ENCODE measurements around the gene CACNB2. TPM values are rescaled to one million over a fixed set of nuclear protein-coding genes. Genes with fewer than 3 reads are reported as not detected.

CACNB2 gene
- polyA plus RNA-seq, 2 donors = 3.8 to 5.1 TPM

DNA sequence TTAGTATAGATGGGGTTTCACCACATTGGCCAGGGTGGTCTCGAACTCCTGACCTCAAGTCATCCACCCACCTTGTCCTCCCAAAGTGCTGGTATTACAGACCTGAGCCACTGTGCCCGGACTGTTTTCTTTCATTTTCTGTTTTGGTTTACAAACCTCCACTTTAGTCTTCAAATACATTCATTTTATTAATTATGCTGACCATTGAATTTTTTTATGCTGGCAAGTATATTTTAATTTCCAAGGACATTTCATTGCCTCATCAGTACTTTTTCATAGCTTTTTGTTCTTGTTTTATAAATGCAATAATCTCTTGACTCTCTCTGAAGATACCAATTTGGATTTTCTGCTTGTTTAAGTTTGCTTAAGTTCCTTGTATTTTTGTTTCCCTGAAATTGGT lies 170.5 kb downstream of the CACNB2 start:
- H3K4me1 ChIP-seq (ENCODE audit: control insufficient read depth in 2 of 2, insufficient read depth in 2 of 2, low read length in 1 of 2) = no peaks in the 10 kb centered on the region
- no peaks in the 10 kb centered on the region for H3K36me3 ChIP-seq (ENCODE audit: control insufficient read depth in 2 of 2, insufficient read depth in 2 of 2, low read length in 1 of 2)
- H3K27ac ChIP-seq (ENCODE audit: low read depth in 2 of 2, low read length in 1 of 2) = no peak overlapping the region
- WGBS, 2 donors = 81% methylated on average over 2 of the region's 2 CpGs
- H3K27me3 ChIP-seq (ENCODE audit: control insufficient read depth in 1 of 2, insufficient read depth in 2 of 2, low read length in 2 of 2) = no peaks in the 10 kb centered on the region
- no peak overlapping the region for H3K4me3 ChIP-seq (ENCODE audit: low read depth in 1 of 2, low read length in 2 of 2)
- no peaks in the 10 kb centered on the region for H3K9me3 ChIP-seq (ENCODE audit: control insufficient read depth in 2 of 2, insufficient read depth in 1 of 2, low read depth in 1 of 2, low read length in 1 of 2)

DNA sequence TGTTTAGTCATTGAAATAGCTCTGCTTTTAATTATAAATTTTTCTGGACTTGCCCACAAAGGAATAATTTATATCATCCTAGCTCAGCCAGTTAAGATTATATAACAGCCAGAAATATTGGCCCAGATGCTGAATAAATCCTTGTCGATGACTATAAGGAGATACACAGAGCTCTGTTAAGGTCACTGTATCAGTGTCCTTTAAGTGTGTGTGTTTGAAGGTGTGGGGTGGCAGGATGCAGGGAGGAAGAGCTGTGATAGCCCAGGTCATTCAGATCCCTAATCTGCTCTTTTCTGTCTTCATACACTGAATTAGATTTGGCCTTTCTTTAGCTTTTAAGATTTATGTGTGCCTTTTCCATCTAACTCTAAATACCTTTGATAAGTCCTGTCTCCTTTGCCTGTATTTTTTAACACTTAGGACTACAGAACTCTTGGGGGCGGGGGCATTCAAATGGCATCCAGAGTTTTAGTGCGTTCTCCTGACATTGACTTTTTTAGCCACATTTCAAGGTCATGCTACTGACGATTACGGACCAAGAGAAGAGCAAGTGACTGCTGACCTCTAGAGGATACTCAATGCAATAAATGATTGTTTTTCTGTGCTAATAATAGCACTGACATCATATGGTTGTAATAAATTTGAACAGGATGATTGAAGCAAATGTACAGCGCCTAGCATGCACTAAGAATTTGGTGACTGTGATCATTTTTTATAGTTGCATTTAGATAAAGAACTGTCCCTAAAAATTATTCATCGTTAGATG lies 172.3 kb downstream of the CACNB2 start:
- H3K27ac ChIP-seq (ENCODE audit: low read depth in 2 of 2, low read length in 1 of 2) = no peak overlapping the region
- WGBS, 2 donors = 36 to 38% methylated on average over 7 of the region's 7 CpGs

DNA sequence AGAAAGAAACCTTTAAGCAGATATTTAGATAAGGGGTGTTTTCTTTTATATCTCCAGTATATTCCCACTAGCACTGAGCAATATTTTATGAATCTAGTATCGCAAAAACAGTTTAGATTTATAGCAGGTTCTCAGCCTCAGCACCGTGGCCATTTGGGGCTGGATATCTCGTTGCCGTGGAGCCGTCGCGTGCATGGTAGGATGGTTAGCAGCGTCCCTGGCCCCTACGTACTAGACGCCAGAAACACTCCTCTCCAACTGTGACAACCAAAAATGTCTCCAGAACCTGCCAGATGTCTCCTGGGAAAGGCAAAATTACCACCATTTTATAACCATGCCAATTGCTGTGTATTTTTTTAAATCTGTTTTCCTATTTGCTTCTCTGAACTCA lies 172.9 kb downstream of the CACNB2 start:
- H3K36me3 ChIP-seq (ENCODE audit: control insufficient read depth in 2 of 2, insufficient read depth in 2 of 2, low read length in 1 of 2) = no peaks in the 10 kb centered on the region
- no peaks in the 10 kb centered on the region for H3K27me3 ChIP-seq (ENCODE audit: control insufficient read depth in 1 of 2, insufficient read depth in 2 of 2, low read length in 2 of 2)
- H3K4me1 ChIP-seq (ENCODE audit: control insufficient read depth in 2 of 2, insufficient read depth in 2 of 2, low read length in 1 of 2) = no peaks in the 10 kb centered on the region
- H3K27ac ChIP-seq (ENCODE audit: low read depth in 2 of 2, low read length in 1 of 2) = peak overlapping the region; percentile 8 to 34
- WGBS, 2 donors = 75 to 82% methylated on average over 10 of the region's 10 CpGs
- H3K9me3 ChIP-seq (ENCODE audit: control insufficient read depth in 2 of 2, insufficient read depth in 1 of 2, low read depth in 1 of 2, low read length in 1 of 2) = no peaks in the 10 kb centered on the region
- no peak overlapping the region for H3K4me3 ChIP-seq (ENCODE audit: low read depth in 1 of 2, low read length in 2 of 2)

More for the DNA sequence above, 172.3 kb downstream of the CACNB2 start:
- Histone ChIP-seq H3K4me3 (ENCODE audit: low read depth in 1 of 2, low read length in 2 of 2) (no peak overlapping the region), H3K4me1 (ENCODE audit: control insufficient read depth in 2 of 2, insufficient read depth in 2 of 2, low read length in 1 of 2) (no peaks in the 10 kb centered on the region), H3K9me3 (ENCODE audit: control insufficient read depth in 2 of 2, insufficient read depth in 1 of 2, low read depth in 1 of 2, low read length in 1 of 2) (no peaks in the 10 kb centered on the region), H3K36me3 (ENCODE audit: control insufficient read depth in 2 of 2, insufficient read depth in 2 of 2, low read length in 1 of 2) (no peaks in the 10 kb centered on the region), H3K27me3 (ENCODE audit: control insufficient read depth in 1 of 2, insufficient read depth in 2 of 2, low read length in 2 of 2) (no peaks in the 10 kb centered on the region)

GRCh38 chr10:18313626-18314025 lies 173.4 kb downstream of the CACNB2 start:
- Histone ChIP-seq H3K9me3 (ENCODE audit: control insufficient read depth in 2 of 2, insufficient read depth in 1 of 2, low read depth in 1 of 2, low read length in 1 of 2) (no peaks in the 10 kb centered on the region), H3K4me1 (ENCODE audit: control insufficient read depth in 2 of 2, insufficient read depth in 2 of 2, low read length in 1 of 2) (no peaks in the 10 kb centered on the region), H3K36me3 (ENCODE audit: control insufficient read depth in 2 of 2, insufficient read depth in 2 of 2, low read length in 1 of 2) (no peaks in the 10 kb centered on the region), H3K27ac (ENCODE audit: low read depth in 2 of 2, low read length in 1 of 2) (no peak overlapping the region), H3K4me3 (ENCODE audit: low read depth in 1 of 2, low read length in 2 of 2) (no peak overlapping the region), H3K27me3 (ENCODE audit: control insufficient read depth in 1 of 2, insufficient read depth in 2 of 2, low read length in 2 of 2) (no peaks in the 10 kb centered on the region)
- WGBS, 2 donors = 54 to 70% methylated on average over 6 of the region's 6 CpGs

DNA sequence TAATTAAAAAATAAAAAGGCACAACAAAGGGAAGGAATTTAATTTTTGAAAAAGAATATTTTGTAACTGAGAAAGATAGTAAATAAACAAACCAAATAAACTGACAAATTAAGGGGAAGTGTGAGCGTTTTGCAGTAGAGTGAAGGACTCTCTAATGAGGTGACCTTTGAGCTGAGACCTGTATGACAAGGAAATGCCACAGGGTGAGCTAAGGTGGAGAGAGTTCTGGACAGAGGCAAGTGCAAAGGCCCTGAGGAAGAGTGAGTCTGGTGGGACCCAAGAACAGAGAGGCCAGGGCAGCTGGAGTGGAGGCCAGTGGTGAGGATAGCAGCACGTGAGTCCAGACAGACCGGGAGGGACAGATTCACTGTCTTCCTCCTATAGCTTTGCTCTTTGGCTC lies 179.4 kb downstream of the CACNB2 start:
- 79 to 91% methylated on average over 1 to 3 of the region's 3 CpGs for WGBS, 2 donors
- Histone ChIP-seq H3K4me3 (ENCODE audit: low read depth in 1 of 2, low read length in 2 of 2) (no peak overlapping the region), H3K27ac (ENCODE audit: low read depth in 2 of 2, low read length in 1 of 2) (no peak overlapping the region), H3K9me3 (ENCODE audit: control insufficient read depth in 2 of 2, insufficient read depth in 1 of 2, low read depth in 1 of 2, low read length in 1 of 2) (no peaks in the 10 kb centered on the region), H3K4me1 (ENCODE audit: control insufficient read depth in 2 of 2, insufficient read depth in 2 of 2, low read length in 1 of 2) (no peaks in the 10 kb centered on the region), H3K27me3 (ENCODE audit: control insufficient read depth in 1 of 2, insufficient read depth in 2 of 2, low read length in 2 of 2) (no peaks in the 10 kb centered on the region), H3K36me3 (ENCODE audit: control insufficient read depth in 2 of 2, insufficient read depth in 2 of 2, low read length in 1 of 2) (no peaks in the 10 kb centered on the region)

GRCh38 chr10:18321371-18321770 lies 181.1 kb downstream of the CACNB2 start:
- Histone ChIP-seq H3K27ac (ENCODE audit: low read depth in 2 of 2, low read length in 1 of 2) (no peak overlapping the region), H3K36me3 (ENCODE audit: control insufficient read depth in 2 of 2, insufficient read depth in 2 of 2, low read length in 1 of 2) (no peaks in the 10 kb centered on the region), H3K4me1 (ENCODE audit: control insufficient read depth in 2 of 2, insufficient read depth in 2 of 2, low read length in 1 of 2) (no peaks in the 10 kb centered on the region), H3K4me3 (ENCODE audit: low read depth in 1 of 2, low read length in 2 of 2) (no peak overlapping the region), H3K27me3 (ENCODE audit: control insufficient read depth in 1 of 2, insufficient read depth in 2 of 2, low read length in 2 of 2) (no peaks in the 10 kb centered on the region), H3K9me3 (ENCODE audit: control insufficient read depth in 2 of 2, insufficient read depth in 1 of 2, low read depth in 1 of 2, low read length in 1 of 2) (no peaks in the 10 kb centered on the region)
- WGBS, 2 donors = 78 to 89% methylated on average over 1 of the region's 1 CpG

GRCh38 chr10:18323916-18324315 lies 183.7 kb downstream of the CACNB2 start:
- H3K27ac ChIP-seq (ENCODE audit: low read depth in 2 of 2, low read length in 1 of 2) = no peak overlapping the region
- H3K36me3 ChIP-seq (ENCODE audit: control insufficient read depth in 2 of 2, insufficient read depth in 2 of 2, low read length in 1 of 2) = no peaks in the 10 kb centered on the region
- H3K4me3 ChIP-seq (ENCODE audit: low read depth in 1 of 2, low read length in 2 of 2) = no peak overlapping the region
- H3K4me1 ChIP-seq (ENCODE audit: control insufficient read depth in 2 of 2, insufficient read depth in 2 of 2, low read length in 1 of 2) = no peaks in the 10 kb centered on the region
- 85 to 88% methylated on average over 2 of the region's 2 CpGs for WGBS, 2 donors
- H3K27me3 ChIP-seq (ENCODE audit: control insufficient read depth in 1 of 2, insufficient read depth in 2 of 2, low read length in 2 of 2) = no peaks in the 10 kb centered on the region
- H3K9me3 ChIP-seq (ENCODE audit: control insufficient read depth in 2 of 2, insufficient read depth in 1 of 2, low read depth in 1 of 2, low read length in 1 of 2) = no peaks in the 10 kb centered on the region

DNA sequence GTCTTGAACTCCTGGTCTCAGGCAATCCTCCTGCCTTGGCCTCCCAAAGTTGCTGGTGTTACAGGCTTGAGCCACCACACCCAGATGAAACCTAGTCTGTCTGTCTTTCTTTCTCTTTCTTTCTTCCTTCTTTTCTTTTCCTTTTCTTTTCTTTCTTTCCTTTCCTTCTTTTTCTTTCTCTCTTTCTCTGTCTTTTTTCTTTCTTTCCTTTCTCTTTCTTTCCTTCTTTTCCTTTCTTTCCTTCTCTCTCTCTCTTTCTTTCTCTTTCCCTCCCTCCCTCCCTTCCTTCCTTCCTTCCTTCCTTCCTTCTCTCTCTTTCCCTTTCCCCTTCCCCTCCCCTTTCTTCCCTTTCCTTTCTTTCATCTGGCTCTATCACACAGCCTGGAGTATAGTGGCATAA lies 185.2 kb downstream of the CACNB2 start:
- H3K27me3 ChIP-seq (ENCODE audit: control insufficient read depth in 1 of 2, insufficient read depth in 2 of 2, low read length in 2 of 2) = no peaks in the 10 kb centered on the region

DNA sequence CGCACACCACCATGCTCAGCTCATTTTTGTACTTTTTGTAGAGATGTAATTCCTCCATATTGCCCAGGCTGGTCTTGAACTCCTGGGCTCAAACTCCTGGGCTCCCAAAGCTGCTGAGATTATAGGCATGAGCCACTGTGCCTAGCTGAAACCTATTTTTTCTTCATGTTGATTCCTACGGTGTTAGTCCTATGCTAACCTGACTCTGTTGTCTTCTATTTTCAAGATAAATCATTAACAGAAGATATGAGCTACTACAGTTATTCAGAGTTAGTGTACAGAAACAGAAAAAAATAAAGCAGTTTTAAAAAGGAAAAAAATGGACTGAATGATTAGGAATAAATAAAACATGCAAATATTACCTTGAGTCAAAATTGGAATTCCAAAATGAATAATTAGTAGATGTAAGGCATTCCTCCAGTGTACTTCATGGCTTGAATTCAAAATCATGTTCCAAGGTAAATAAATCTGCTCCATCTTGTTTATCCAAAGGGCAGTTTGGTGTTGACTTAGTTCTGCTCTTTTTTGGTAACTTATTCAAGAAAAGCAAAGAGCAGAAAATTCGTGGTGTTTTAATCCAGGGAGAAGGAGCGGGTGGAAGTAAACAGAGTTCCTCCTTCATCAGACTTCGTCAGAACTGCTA lies 185.8 kb downstream of the CACNB2 start:
- H3K36me3 ChIP-seq (ENCODE audit: control insufficient read depth in 2 of 2, insufficient read depth in 2 of 2, low read length in 1 of 2) = no peaks in the 10 kb centered on the region
- H3K9me3 ChIP-seq (ENCODE audit: control insufficient read depth in 2 of 2, insufficient read depth in 1 of 2, low read depth in 1 of 2, low read length in 1 of 2) = no peaks in the 10 kb centered on the region
- 44 to 47% methylated on average over 5 of the region's 5 CpGs for WGBS, 2 donors
- no peak overlapping the region for H3K4me3 ChIP-seq (ENCODE audit: low read depth in 1 of 2, low read length in 2 of 2)
- H3K4me1 ChIP-seq (ENCODE audit: control insufficient read depth in 2 of 2, insufficient read depth in 2 of 2, low read length in 1 of 2) = no peaks in the 10 kb centered on the region
- no peak overlapping the region for H3K27ac ChIP-seq (ENCODE audit: low read depth in 2 of 2, low read length in 1 of 2)
- H3K27me3 ChIP-seq (ENCODE audit: control insufficient read depth in 1 of 2, insufficient read depth in 2 of 2, low read length in 2 of 2) = no peaks in the 10 kb centered on the region

More for the DNA sequence above, 185.2 kb downstream of the CACNB2 start:
- no peak overlapping the region for H3K27ac ChIP-seq (ENCODE audit: low read depth in 2 of 2, low read length in 1 of 2)
- no peak overlapping the region for H3K4me3 ChIP-seq (ENCODE audit: low read depth in 1 of 2, low read length in 2 of 2)
- no peaks in the 10 kb centered on the region for H3K4me1 ChIP-seq (ENCODE audit: control insufficient read depth in 2 of 2, insufficient read depth in 2 of 2, low read length in 1 of 2)
- H3K9me3 ChIP-seq (ENCODE audit: control insufficient read depth in 2 of 2, insufficient read depth in 1 of 2, low read depth in 1 of 2, low read length in 1 of 2) = no peaks in the 10 kb centered on the region
- no peaks in the 10 kb centered on the region for H3K36me3 ChIP-seq (ENCODE audit: control insufficient read depth in 2 of 2, insufficient read depth in 2 of 2, low read length in 1 of 2)

GRCh38 chr10:18328941-18329340 lies 188.7 kb downstream of the CACNB2 start:
- H3K27me3 ChIP-seq (ENCODE audit: control insufficient read depth in 1 of 2, insufficient read depth in 2 of 2, low read length in 2 of 2) = no peaks in the 10 kb centered on the region
- no peaks in the 10 kb centered on the region for H3K4me1 ChIP-seq (ENCODE audit: control insufficient read depth in 2 of 2, insufficient read depth in 2 of 2, low read length in 1 of 2)
- no peak overlapping the region for H3K27ac ChIP-seq (ENCODE audit: low read depth in 2 of 2, low read length in 1 of 2)
- peaks cover 0 to 3% of the 10 kb centered on the region in 2 donors for H3K9me3 ChIP-seq (ENCODE audit: control insufficient read depth in 2 of 2, insufficient read depth in 1 of 2, low read depth in 1 of 2, low read length in 1 of 2)
- H3K4me3 ChIP-seq (ENCODE audit: low read depth in 1 of 2, low read length in 2 of 2) = no peak overlapping the region
- 85 to 91% methylated on average over 2 of the region's 2 CpGs for WGBS, 2 donors
- no peaks in the 10 kb centered on the region for H3K36me3 ChIP-seq (ENCODE audit: control insufficient read depth in 2 of 2, insufficient read depth in 2 of 2, low read length in 1 of 2)

Measured in esophagus (tissue), 2 donors.